A673 (cell line): Measurements from ENCODE around the gene SDCCAG8. TPM values are rescaled to one million over a fixed set of nuclear protein-coding genes. Genes with fewer than 3 reads are reported as not detected.

ENCODE experiments used
- BruUV-seq: library from RNA; stranded (reverse); fragments of 400-500 nt; replicated peaks from 2 replicates; lab custom pipeline; 2021; lab: Mats Ljungman, UMichigan
- CTCF ChIA-PET: fragments of 300-600 bp; sonication (Branson Sonifier 250); formaldehyde crosslinking; loops from one replicate; lab custom pipeline; 2022; ENCODE audit warnings: antibody characterized with exemption; lab: Charles Lee
- POLR2A ChIA-PET: fragments of 300-600 bp; sonication (Branson Sonifier 250); formaldehyde crosslinking; loops from one replicate; lab custom pipeline; 2022; ENCODE audit warnings: antibody characterized with exemption; ENCODE audit not compliant: low non-redundant PET; lab: Charles Lee
- DNase-seq: peaks from one replicate; pipeline ENCODE4 v3.0.0-alpha.2; 2015; ENCODE audit warnings: low spot score
- H3K27ac ChIP-seq: fragments of 200-600 bp; sonication (generic); 2 replicates; pipeline ENCODE4 v1.5.1; 2016; ENCODE audit warnings: mixed run types, low read depth, mild to moderate bottlenecking, mixed read lengths, antibody characterized with exemption, low read length; ENCODE audit not compliant: poor library complexity, severe bottlenecking
- H3K27me3 ChIP-seq: fragments of 200-600 bp; sonication (generic); replicated peaks from 2 replicates; pipeline ENCODE4 v1.6.1; 2017; ENCODE audit warnings: mixed run types, low read depth, mild to moderate bottlenecking, mixed read lengths, antibody characterized with exemption, low read length; ENCODE audit not compliant: insufficient read depth, poor library complexity
- H3K36me3 ChIP-seq: fragments of 200-600 bp; sonication (generic); 2 replicates; pipeline ENCODE4 v1.6.1; 2016; ENCODE audit warnings: mixed run types, mild to moderate bottlenecking, mixed read lengths, antibody characterized with exemption, low read length; ENCODE audit not compliant: insufficient read depth, poor library complexity, severe bottlenecking
- H3K4me1 ChIP-seq: fragments of 200-600 bp; sonication (generic); 2 replicates; pipeline ENCODE4 v1.6.1; 2017; ENCODE audit warnings: mixed run types, mild to moderate bottlenecking, mixed read lengths, antibody characterized with exemption, low read length; ENCODE audit not compliant: insufficient read depth, poor library complexity, severe bottlenecking
- H3K4me3 ChIP-seq: fragments of 200-600 bp; sonication (generic); 2 replicates; pipeline ENCODE4 v1.5.1; 2016; ENCODE audit warnings: low read depth, mixed run types, mild to moderate bottlenecking, mixed read lengths, low read length; ENCODE audit not compliant: poor library complexity, severe bottlenecking
- H3K9me3 ChIP-seq: fragments of 200-600 bp; sonication (generic); 2 replicates; pipeline ENCODE4 v1.6.1; 2016; ENCODE audit warnings: mixed run types, low read depth, mild to moderate bottlenecking, mixed read lengths, antibody characterized with exemption, low read length; ENCODE audit not compliant: poor library complexity, severe bottlenecking
- CTCF ChIP-seq: fragments of 300-800, 200-600 bp; sonication (generic); conservative IDR thresholded peaks from 2 replicates; pipeline ENCODE4 v1.5.1; 2017; ENCODE audit warnings: low read depth, mild to moderate bottlenecking, antibody characterized with exemption, low read length, moderate library complexity, mixed read lengths
- EZH2 ChIP-seq: fragments of 200-600 bp; sonication (generic); IDR thresholded peaks from 2 replicates; pipeline ENCODE4 v1.6.1; 2017; ENCODE audit warnings: borderline replicate concordance, low read depth, mild to moderate bottlenecking, mixed read lengths, antibody characterized with exemption, low read length; ENCODE audit not compliant: poor library complexity, severe bottlenecking
- intact Hi-C: fragments of 100-400 bp; cut with micrococcal nuclease; formaldehyde crosslinking; loops from one replicate; pipeline ENCODE4 v1.10.0; 2022; ENCODE audit not compliant: unreplicated experiment
- total RNA-seq: library from RNA; stranded (reverse); gene quantifications from 2 replicates; pipeline ENCODE4 v1.2.3, GENCODE V29; 2021

SDCCAG8 gene
- total RNA-seq, 1 experiment from 2014 or later: 9.1 TPM

GRCh38 chr1:243474136-243474881, 218.5 kb downstream of the SDCCAG8 start:
- Histone ChIP-seq H3K36me3 (no peaks in the 10 kb centered on the region), H3K9me3 (no peaks in the 10 kb centered on the region), H3K27ac (no peak overlapping the region), H3K4me3 (no peak overlapping the region), H3K4me1 (peaks cover 11% of the 10 kb centered on the region), H3K27me3 (no peaks in the 10 kb centered on the region)
- CTCF ChIA-PET: no interaction called here
- DNase-seq: no peak
- TF ChIP-seq EZH2: no peak
- TF ChIP-seq CTCF: no peak
- intact Hi-C loops: loop anchor here (10.0 kb wide), 1 partner anchor 270 kb away; no protein-coding TSS in a partner anchor
- POLR2A ChIA-PET: no interaction called here
- BruUV-seq: no TSS peak

GRCh38 chr1:243474906-243475305, 219.1 kb downstream of the SDCCAG8 start:
- no peak overlapping the region for H3K27ac ChIP-seq
- H3K4me1 ChIP-seq: peaks cover 11% of the 10 kb centered on the region
- no TSS peak for BruUV-seq
- POLR2A ChIA-PET: no interaction called here
- H3K4me3 ChIP-seq: no peak overlapping the region
- CTCF ChIA-PET: no interaction called here
- no peaks in the 10 kb centered on the region for H3K27me3 ChIP-seq
- TF ChIP-seq CTCF: no peak
- no peak for TF ChIP-seq EZH2
- no peaks in the 10 kb centered on the region for H3K36me3 ChIP-seq
- intact Hi-C loops: loop anchor here (5.0 to 10.0 kb wide), 2 partner anchors 270 to 797 kb away; no protein-coding TSS in a partner anchor
- no peak for DNase-seq
- no peaks in the 10 kb centered on the region for H3K9me3 ChIP-seq

DNA sequence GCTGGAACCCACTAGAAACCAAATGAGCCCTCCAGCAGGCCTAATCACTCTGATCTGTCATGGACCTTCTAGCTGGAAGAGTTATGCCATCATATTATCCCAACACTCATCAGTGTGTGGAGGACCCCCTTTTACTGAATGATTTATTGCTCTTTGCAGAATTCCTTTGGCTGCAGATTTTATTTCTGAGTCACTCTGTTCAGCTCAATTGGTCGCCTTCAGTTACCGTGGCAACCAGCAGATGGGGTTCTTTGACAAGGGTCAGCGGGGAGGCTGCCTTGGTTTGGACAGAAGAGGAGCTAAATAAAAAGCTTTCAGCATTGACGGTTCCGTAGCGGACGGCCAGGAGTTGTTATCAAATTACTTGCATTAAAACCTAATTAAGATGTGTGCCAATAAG, 220.1 kb downstream of the SDCCAG8 start:
- TF ChIP-seq CTCF: peak; percentile 51
- no peak for TF ChIP-seq EZH2
- Histone ChIP-seq H3K4me1 (peaks cover 11% of the 10 kb centered on the region), H3K9me3 (no peaks in the 10 kb centered on the region), H3K36me3 (no peaks in the 10 kb centered on the region), H3K27ac (no peak overlapping the region), H3K4me3 (no peak overlapping the region), H3K27me3 (no peaks in the 10 kb centered on the region)
- intact Hi-C loops: loop anchor here (5.0 to 10.0 kb wide), 2 partner anchors 269 to 796 kb away; no protein-coding TSS in a partner anchor
- BruUV-seq: no TSS peak
- POLR2A ChIA-PET: no interaction called here
- peak; percentile 56 for DNase-seq
- CTCF ChIA-PET: no interaction called here
